Brain microvascular endothelial cell (primary cell): ENCODE data around the gene SRPX2.

Experiments used
- DNase-seq: peaks from one replicate; pipeline ENCODE4 v3.0.0-alpha.2; 2020
- H3K27ac ChIP-seq: fragments of 250-450 bp; sonication (Bioruptor Pico); 2 replicates; pipeline ENCODE4 v1.5.1; 2020; ENCODE audit warnings: mild to moderate bottlenecking, moderate library complexity
- H3K27me3 ChIP-seq: fragments of 250-450 bp; sonication (Bioruptor Pico); replicated peaks from 2 replicates; pipeline ENCODE4 v1.5.1; 2020; ENCODE audit warnings: mild to moderate bottlenecking
- H3K36me3 ChIP-seq: fragments of 250-450 bp; sonication (Bioruptor Pico); replicated peaks from 2 replicates; pipeline ENCODE4 v1.5.1; 2020; ENCODE audit warnings: mild to moderate bottlenecking
- H3K4me3 ChIP-seq: 2 replicates; pipeline ENCODE4 v1.5.1; 2011; ENCODE audit warnings: low read depth, mild to moderate bottlenecking, control low read depth, low read length, moderate library complexity
- in situ Hi-C: cut with HindIII; loops from 2 replicates; pipeline ENCODE4 v1.10.0; 2017; ENCODE audit warnings: low sequenced_read_pairs, low pct_ligation_motif_present
- TF ChIP-seq, protein P1 (sequence below): IDR thresholded peaks from 2 replicates; pipeline ENCODE4 v1.5.1; 2011; ENCODE audit warnings: low read depth, mild to moderate bottlenecking, moderate library complexity, low read length, control low read depth, inconsistent platforms; ENCODE audit errors: missing control alignments

Gene SRPX2

DNA sequence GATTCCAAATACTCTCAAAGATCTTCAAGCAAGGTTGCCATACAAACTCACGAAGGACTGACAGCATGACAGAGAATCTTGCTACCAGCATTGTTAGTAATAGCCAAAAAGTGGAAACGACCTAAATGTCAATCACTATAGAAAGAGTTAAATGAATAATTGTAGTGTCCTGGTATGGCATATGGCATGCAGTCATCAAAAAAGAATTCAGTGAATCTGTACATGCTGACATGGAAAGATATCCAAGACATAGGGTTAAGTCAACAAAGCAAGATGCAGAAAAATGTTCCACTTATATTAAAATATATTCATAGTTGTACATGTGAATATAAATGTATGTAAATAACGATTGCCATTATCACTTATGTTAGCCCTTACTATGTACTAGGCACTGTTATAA lies 37.6 kb downstream of the SRPX2 start:
- in situ Hi-C loops, result no loop called here
- H3K27ac ChIP-seq, result no peak overlapping the region
- no peak for DNase-seq
- H3K27me3 ChIP-seq, result no peaks in the 10 kb centered on the region
- no peak overlapping the region for H3K4me3 ChIP-seq
- no peaks in the 10 kb centered on the region for H3K36me3 ChIP-seq
- TF ChIP-seq, protein P1, sequence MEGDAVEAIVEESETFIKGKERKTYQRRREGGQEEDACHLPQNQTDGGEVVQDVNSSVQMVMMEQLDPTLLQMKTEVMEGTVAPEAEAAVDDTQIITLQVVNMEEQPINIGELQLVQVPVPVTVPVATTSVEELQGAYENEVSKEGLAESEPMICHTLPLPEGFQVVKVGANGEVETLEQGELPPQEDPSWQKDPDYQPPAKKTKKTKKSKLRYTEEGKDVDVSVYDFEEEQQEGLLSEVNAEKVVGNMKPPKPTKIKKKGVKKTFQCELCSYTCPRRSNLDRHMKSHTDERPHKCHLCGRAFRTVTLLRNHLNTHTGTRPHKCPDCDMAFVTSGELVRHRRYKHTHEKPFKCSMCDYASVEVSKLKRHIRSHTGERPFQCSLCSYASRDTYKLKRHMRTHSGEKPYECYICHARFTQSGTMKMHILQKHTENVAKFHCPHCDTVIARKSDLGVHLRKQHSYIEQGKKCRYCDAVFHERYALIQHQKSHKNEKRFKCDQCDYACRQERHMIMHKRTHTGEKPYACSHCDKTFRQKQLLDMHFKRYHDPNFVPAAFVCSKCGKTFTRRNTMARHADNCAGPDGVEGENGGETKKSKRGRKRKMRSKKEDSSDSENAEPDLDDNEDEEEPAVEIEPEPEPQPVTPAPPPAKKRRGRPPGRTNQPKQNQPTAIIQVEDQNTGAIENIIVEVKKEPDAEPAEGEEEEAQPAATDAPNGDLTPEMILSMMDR, result no peak

DNA sequence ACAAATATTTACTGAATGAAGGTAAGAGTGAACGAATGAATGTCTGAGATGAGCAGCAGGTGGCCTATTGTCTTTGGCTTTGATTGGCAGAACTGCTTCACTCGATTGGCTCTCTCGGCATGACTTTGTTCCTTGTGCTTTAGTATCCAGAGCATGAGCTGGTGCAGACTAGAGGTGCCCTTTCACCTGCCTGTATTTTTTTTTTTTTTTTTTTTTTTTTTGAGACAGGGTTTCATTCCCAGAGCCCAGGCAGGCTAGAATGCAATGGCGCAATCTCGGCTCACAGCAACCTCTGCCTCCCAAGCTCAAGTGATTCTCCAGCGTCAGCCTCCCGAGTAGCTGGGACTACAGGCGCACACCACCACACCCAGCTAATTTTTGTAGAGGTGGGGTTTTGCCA lies 38.9 kb downstream of the SRPX2 start:
- H3K27ac ChIP-seq, result no peak overlapping the region
- TF ChIP-seq, protein P1, result no peak
- no peaks in the 10 kb centered on the region for H3K27me3 ChIP-seq
- no peak overlapping the region for H3K4me3 ChIP-seq
- in situ Hi-C loops, result no loop called here
- DNase-seq, result no peak
- H3K36me3 ChIP-seq, result no peaks in the 10 kb centered on the region

DNA sequence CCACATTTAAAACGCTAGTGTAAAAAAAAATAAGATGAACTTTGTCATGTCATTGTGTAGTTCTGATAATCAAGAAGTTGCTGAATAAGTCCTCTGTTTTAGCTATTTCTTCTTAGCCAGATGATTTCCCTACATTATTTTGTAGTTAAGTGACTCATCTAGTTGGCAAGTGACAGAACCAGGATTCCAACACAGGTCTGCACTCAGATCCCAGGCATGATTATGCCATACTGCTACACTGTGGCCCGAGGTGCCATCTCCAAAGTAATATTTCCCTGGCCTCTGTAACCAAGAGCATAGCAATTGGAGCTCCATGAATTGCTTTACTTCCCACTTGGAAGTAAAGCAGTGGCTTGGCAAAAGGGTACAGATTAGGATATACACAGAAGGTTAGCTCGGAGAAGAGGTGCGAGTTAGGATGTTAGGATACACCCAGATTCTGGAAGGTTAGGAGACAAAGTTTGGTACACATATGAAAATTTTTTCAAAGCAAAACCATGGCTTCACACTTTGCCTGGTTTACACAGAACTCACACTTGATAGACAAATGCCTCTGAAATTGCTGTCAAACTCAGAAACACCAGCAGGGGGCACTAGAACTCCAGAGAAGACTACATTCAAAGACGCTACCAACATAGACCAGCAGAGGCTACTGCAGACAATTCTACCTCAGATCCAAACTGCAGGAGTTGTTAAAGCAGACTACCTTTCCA lies 41.4 kb downstream of the SRPX2 start:
- TF ChIP-seq, protein P1, result peak; percentile 82
- Histone ChIP-seq H3K36me3 (no peaks in the 10 kb centered on the region), H3K27me3 (no peaks in the 10 kb centered on the region), H3K27ac (peak overlapping the region; percentile 68), H3K4me3 (no peak overlapping the region)
- peak; percentile 85 for DNase-seq
- in situ Hi-C loops, result no loop called here

DNA sequence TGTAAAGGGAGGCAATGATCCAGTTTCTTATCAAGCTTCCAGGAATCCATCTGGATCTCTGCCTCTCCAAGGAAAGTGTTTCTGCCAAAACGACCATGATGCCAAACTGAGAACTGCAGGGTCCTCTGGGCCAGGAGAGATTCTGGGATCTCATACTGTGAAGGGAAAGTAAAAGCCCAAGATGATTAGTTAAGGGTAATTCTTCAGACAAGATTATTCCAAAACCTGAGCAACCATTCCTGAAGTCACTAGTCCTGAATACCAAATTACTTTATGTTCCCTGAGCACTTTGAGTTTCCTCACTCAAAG lies 42.0 kb downstream of the SRPX2 start:
- H3K27me3 ChIP-seq, result no peaks in the 10 kb centered on the region
- in situ Hi-C loops, result no loop called here
- H3K36me3 ChIP-seq, result no peaks in the 10 kb centered on the region
- no peak for DNase-seq
- no peak overlapping the region for H3K27ac ChIP-seq
- no peak overlapping the region for H3K4me3 ChIP-seq
- TF ChIP-seq, protein P1, result no peak

DNA sequence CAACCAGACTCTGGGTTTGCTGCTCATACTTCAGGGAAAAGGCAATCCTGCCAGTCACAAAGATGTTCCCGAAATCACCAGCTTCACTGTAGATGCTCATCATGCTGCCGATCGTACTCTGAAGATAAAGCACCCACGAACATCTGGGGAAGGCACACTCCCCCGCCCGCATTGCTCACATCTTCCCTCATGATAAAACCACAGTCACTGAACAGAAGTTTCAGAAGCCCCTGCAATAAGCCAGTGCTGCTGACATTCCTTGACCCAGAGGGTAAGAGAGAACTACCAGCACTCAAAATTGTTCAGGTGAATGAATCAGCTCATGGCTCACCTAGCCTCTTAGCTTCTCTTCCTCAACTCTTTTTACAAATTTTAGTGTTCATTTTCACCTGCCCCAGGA lies 43.1 kb downstream of the SRPX2 start:
- DNase-seq, result no peak
- TF ChIP-seq, protein P1, result no peak
- Histone ChIP-seq H3K27ac (no peak overlapping the region), H3K4me3 (no peak overlapping the region), H3K36me3 (no peaks in the 10 kb centered on the region), H3K27me3 (no peaks in the 10 kb centered on the region)
- in situ Hi-C loops, result no loop called here

DNA sequence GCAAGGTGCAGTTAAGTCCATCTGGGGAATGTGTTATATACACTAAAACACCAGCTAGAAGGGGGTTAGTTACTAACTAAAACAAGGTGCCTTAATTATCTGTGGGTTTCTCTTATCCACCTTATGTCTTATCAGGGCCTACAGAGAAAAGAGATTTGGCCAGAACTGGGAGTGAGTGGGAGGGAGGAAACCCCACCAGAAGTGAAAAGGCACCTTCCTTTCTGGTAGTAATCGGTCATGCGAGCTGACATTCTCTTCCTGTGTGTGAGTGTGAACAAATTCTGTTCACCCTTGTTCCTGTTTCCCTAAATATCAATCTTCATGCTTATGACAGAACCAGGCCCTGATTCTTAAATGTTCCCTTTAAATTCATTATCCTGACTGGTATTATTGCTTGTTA lies 43.5 kb downstream of the SRPX2 start:
- H3K27ac ChIP-seq, result no peak overlapping the region
- TF ChIP-seq, protein P1, result no peak

More for the DNA sequence above, 43.5 kb downstream of the SRPX2 start:
- no peaks in the 10 kb centered on the region for H3K36me3 ChIP-seq
- in situ Hi-C loops, result no loop called here
- H3K4me3 ChIP-seq, result no peak overlapping the region
- H3K27me3 ChIP-seq, result no peaks in the 10 kb centered on the region
- no peak for DNase-seq
